ENCODE measurements around the gene C1QTNF6.

DNA sequence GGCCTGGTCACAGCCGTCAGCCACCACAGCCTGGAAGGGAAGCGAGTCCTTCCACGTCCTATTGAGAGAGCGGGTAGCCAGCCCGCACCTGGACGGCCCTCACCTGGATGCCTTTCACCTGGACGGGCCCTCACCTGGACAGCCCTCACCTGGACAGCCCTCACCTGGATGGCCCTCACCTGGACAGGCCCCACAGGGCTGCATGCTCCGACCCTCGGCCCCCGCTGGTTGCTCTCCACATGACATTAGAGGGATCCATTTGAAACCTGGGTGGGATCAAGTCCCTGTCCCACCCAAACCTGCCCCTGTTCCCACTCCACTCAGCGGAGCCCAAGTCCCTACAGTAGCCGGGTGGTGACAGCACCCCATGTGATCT, 3.7 kb downstream of the C1QTNF6 start:
- TF ChIP-seq, protein P1, sequence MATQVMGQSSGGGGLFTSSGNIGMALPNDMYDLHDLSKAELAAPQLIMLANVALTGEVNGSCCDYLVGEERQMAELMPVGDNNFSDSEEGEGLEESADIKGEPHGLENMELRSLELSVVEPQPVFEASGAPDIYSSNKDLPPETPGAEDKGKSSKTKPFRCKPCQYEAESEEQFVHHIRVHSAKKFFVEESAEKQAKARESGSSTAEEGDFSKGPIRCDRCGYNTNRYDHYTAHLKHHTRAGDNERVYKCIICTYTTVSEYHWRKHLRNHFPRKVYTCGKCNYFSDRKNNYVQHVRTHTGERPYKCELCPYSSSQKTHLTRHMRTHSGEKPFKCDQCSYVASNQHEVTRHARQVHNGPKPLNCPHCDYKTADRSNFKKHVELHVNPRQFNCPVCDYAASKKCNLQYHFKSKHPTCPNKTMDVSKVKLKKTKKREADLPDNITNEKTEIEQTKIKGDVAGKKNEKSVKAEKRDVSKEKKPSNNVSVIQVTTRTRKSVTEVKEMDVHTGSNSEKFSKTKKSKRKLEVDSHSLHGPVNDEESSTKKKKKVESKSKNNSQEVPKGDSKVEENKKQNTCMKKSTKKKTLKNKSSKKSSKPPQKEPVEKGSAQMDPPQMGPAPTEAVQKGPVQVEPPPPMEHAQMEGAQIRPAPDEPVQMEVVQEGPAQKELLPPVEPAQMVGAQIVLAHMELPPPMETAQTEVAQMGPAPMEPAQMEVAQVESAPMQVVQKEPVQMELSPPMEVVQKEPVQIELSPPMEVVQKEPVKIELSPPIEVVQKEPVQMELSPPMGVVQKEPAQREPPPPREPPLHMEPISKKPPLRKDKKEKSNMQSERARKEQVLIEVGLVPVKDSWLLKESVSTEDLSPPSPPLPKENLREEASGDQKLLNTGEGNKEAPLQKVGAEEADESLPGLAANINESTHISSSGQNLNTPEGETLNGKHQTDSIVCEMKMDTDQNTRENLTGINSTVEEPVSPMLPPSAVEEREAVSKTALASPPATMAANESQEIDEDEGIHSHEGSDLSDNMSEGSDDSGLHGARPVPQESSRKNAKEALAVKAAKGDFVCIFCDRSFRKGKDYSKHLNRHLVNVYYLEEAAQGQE (tag by site-specific recombination; IDR thresholded peaks at IDR 0.05): no peak
- TF ChIP-seq, protein P2, sequence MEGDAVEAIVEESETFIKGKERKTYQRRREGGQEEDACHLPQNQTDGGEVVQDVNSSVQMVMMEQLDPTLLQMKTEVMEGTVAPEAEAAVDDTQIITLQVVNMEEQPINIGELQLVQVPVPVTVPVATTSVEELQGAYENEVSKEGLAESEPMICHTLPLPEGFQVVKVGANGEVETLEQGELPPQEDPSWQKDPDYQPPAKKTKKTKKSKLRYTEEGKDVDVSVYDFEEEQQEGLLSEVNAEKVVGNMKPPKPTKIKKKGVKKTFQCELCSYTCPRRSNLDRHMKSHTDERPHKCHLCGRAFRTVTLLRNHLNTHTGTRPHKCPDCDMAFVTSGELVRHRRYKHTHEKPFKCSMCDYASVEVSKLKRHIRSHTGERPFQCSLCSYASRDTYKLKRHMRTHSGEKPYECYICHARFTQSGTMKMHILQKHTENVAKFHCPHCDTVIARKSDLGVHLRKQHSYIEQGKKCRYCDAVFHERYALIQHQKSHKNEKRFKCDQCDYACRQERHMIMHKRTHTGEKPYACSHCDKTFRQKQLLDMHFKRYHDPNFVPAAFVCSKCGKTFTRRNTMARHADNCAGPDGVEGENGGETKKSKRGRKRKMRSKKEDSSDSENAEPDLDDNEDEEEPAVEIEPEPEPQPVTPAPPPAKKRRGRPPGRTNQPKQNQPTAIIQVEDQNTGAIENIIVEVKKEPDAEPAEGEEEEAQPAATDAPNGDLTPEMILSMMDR (tag by site-specific recombination; IDR thresholded peaks at IDR 0.05): no peak
- TF ChIP-seq YY1 (tag by site-specific recombination; IDR thresholded peaks at IDR 0.05) (no peak), ZNF76 (tag by site-specific recombination; IDR thresholded peaks at IDR 0.05; ENCODE audit: borderline replicate concordance, low read depth) (no peak), ZFP3 (tag by site-specific recombination; IDR thresholded peaks at IDR 0.05; ENCODE audit: low read depth) (no peak), KLF16 (tag by site-specific recombination; IDR thresholded peaks at IDR 0.05) (no peak), BCL11A (tag by site-specific recombination; IDR thresholded peaks at IDR 0.05; ENCODE audit: low read depth) (no peak)
- TF ChIP-seq, protein P3, sequence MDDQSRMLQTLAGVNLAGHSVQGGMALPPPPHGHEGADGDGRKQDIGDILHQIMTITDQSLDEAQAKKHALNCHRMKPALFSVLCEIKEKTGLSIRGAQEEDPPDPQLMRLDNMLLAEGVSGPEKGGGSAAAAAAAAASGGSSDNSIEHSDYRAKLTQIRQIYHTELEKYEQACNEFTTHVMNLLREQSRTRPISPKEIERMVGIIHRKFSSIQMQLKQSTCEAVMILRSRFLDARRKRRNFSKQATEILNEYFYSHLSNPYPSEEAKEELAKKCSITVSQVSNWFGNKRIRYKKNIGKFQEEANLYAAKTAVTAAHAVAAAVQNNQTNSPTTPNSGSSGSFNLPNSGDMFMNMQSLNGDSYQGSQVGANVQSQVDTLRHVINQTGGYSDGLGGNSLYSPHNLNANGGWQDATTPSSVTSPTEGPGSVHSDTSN (CRISPR knock-in tag; IDR thresholded peaks at IDR 0.05): no peak
- TF ChIP-seq, protein P4, sequence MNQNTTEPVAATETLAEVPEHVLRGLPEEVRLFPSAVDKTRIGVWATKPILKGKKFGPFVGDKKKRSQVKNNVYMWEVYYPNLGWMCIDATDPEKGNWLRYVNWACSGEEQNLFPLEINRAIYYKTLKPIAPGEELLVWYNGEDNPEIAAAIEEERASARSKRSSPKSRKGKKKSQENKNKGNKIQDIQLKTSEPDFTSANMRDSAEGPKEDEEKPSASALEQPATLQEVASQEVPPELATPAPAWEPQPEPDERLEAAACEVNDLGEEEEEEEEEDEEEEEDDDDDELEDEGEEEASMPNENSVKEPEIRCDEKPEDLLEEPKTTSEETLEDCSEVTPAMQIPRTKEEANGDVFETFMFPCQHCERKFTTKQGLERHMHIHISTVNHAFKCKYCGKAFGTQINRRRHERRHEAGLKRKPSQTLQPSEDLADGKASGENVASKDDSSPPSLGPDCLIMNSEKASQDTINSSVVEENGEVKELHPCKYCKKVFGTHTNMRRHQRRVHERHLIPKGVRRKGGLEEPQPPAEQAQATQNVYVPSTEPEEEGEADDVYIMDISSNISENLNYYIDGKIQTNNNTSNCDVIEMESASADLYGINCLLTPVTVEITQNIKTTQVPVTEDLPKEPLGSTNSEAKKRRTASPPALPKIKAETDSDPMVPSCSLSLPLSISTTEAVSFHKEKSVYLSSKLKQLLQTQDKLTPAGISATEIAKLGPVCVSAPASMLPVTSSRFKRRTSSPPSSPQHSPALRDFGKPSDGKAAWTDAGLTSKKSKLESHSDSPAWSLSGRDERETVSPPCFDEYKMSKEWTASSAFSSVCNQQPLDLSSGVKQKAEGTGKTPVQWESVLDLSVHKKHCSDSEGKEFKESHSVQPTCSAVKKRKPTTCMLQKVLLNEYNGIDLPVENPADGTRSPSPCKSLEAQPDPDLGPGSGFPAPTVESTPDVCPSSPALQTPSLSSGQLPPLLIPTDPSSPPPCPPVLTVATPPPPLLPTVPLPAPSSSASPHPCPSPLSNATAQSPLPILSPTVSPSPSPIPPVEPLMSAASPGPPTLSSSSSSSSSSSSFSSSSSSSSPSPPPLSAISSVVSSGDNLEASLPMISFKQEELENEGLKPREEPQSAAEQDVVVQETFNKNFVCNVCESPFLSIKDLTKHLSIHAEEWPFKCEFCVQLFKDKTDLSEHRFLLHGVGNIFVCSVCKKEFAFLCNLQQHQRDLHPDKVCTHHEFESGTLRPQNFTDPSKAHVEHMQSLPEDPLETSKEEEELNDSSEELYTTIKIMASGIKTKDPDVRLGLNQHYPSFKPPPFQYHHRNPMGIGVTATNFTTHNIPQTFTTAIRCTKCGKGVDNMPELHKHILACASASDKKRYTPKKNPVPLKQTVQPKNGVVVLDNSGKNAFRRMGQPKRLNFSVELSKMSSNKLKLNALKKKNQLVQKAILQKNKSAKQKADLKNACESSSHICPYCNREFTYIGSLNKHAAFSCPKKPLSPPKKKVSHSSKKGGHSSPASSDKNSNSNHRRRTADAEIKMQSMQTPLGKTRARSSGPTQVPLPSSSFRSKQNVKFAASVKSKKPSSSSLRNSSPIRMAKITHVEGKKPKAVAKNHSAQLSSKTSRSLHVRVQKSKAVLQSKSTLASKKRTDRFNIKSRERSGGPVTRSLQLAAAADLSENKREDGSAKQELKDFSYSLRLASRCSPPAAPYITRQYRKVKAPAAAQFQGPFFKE (tag by site-specific recombination; IDR thresholded peaks at IDR 0.05; ENCODE audit: borderline replicate concordance): no peak
